ENCODE results near the gene PLA2G7. TPM values are rescaled to one million over a fixed set of nuclear protein-coding genes. Genes with fewer than 3 reads are reported as not detected.
A peak's percentile ranks its signal among the peaks of the same experiment; 100 is the strongest.

The PLA2G7 gene
- total and polyA plus RNA-seq, 4 donors: 0.31 to 4.8 (median 1.9) TPM

- Histone ChIP-seq H3K4me3 (ENCODE audit: low read length in 2 of 2) (no peak overlapping the region), H3K27me3 (ENCODE audit: control insufficient read depth in 1 of 2, insufficient read depth in 2 of 2, low read length in 1 of 2) (no peaks in the 10 kb centered on the region), H3K27ac (ENCODE audit: low read depth in 1 of 2, low read length in 2 of 2) (no peak overlapping the region), H3K9me3 (ENCODE audit: control insufficient read depth, low read length) (peaks cover 2% of the 10 kb centered on the region), H3K36me3 (ENCODE audit: control insufficient read depth in 1 of 2, insufficient read depth in 2 of 2, low read length in 1 of 2) (no peaks in the 10 kb centered on the region), H3K4me1 (ENCODE audit: control insufficient read depth in 1 of 2, insufficient read depth in 2 of 2, low read length in 2 of 2) (no peaks in the 10 kb centered on the region)
- 74 to 93% methylated on average over 2 of the region's 2 CpGs for WGBS, 2 donors
- intact Hi-C loops (cut with DNase I): no loop called here
- DNase-seq (no peak), ATAC-seq (ENCODE audit: low FRiP score) (no peak)
Measured at GRCh38 chr6:46741482-46741881, 6.3 kb upstream of the PLA2G7 start.

- DNase-seq: no peak
- Histone ChIP-seq H3K4me3 (ENCODE audit: low read length in 2 of 2) (no peak overlapping the region), H3K27ac (ENCODE audit: low read depth in 1 of 2, low read length in 2 of 2) (no peak overlapping the region), H3K9me3 (ENCODE audit: control insufficient read depth, low read length) (peaks cover 2% of the 10 kb centered on the region), H3K4me1 (ENCODE audit: control insufficient read depth in 1 of 2, insufficient read depth in 2 of 2, low read length in 2 of 2) (no peaks in the 10 kb centered on the region), H3K36me3 (ENCODE audit: control insufficient read depth in 1 of 2, insufficient read depth in 2 of 2, low read length in 1 of 2) (no peaks in the 10 kb centered on the region), H3K27me3 (ENCODE audit: control insufficient read depth in 1 of 2, insufficient read depth in 2 of 2, low read length in 1 of 2) (no peaks in the 10 kb centered on the region)
- no peak for ATAC-seq (ENCODE audit: low FRiP score)
- intact Hi-C loops (cut with DNase I): no loop called here
Measured at GRCh38 chr6:46736906-46737305, 1.7 kb upstream of the PLA2G7 start.

- WGBS, 2 donors: 6 to 11% methylated on average over 8 of the region's 8 CpGs
- no peak overlapping the region for H3K27ac ChIP-seq (ENCODE audit: low read depth in 1 of 2, low read length in 2 of 2)
- no peaks in the 10 kb centered on the region for H3K4me1 ChIP-seq (ENCODE audit: control insufficient read depth in 1 of 2, insufficient read depth in 2 of 2, low read length in 2 of 2)
- no peaks in the 10 kb centered on the region for H3K9me3 ChIP-seq (ENCODE audit: control insufficient read depth, low read length)
- intact Hi-C loops (cut with DNase I): no loop called here
- DNase-seq (no peak), ATAC-seq (ENCODE audit: low FRiP score) (no peak)
- no peaks in the 10 kb centered on the region for H3K36me3 ChIP-seq (ENCODE audit: control insufficient read depth in 1 of 2, insufficient read depth in 2 of 2, low read length in 1 of 2)
- H3K27me3 ChIP-seq (ENCODE audit: control insufficient read depth in 1 of 2, insufficient read depth in 2 of 2, low read length in 1 of 2): no peaks in the 10 kb centered on the region
- H3K4me3 ChIP-seq (ENCODE audit: low read length in 2 of 2): peak overlapping the region in 1 of 2 donors; percentile 45
Measured at GRCh38 chr6:46735720-46736031, 501 bp upstream of the PLA2G7 start.

GRCh38 chr6:46733341-46733801 lies 1.8 kb downstream of the PLA2G7 start:
- Histone ChIP-seq H3K4me3 (ENCODE audit: low read length in 2 of 2) (no peak overlapping the region), H3K27ac (ENCODE audit: low read depth in 1 of 2, low read length in 2 of 2) (no peak overlapping the region), H3K36me3 (ENCODE audit: control insufficient read depth in 1 of 2, insufficient read depth in 2 of 2, low read length in 1 of 2) (no peaks in the 10 kb centered on the region), H3K27me3 (ENCODE audit: control insufficient read depth in 1 of 2, insufficient read depth in 2 of 2, low read length in 1 of 2) (no peaks in the 10 kb centered on the region), H3K9me3 (ENCODE audit: control insufficient read depth, low read length) (no peaks in the 10 kb centered on the region), H3K4me1 (ENCODE audit: control insufficient read depth in 1 of 2, insufficient read depth in 2 of 2, low read length in 2 of 2) (no peaks in the 10 kb centered on the region)
- no peak for DNase-seq
- WGBS, 2 donors: 95 to 96% methylated on average over 2 of the region's 2 CpGs
- intact Hi-C loops (cut with DNase I): no loop called here
- ATAC-seq (ENCODE audit: low FRiP score): no peak

- Histone ChIP-seq H3K27ac (ENCODE audit: low read depth in 1 of 2, low read length in 2 of 2) (no peak overlapping the region), H3K27me3 (ENCODE audit: control insufficient read depth in 1 of 2, insufficient read depth in 2 of 2, low read length in 1 of 2) (no peaks in the 10 kb centered on the region), H3K36me3 (ENCODE audit: control insufficient read depth in 1 of 2, insufficient read depth in 2 of 2, low read length in 1 of 2) (no peaks in the 10 kb centered on the region), H3K4me3 (ENCODE audit: low read length in 2 of 2) (no peak overlapping the region), H3K9me3 (ENCODE audit: control insufficient read depth, low read length) (no peaks in the 10 kb centered on the region), H3K4me1 (ENCODE audit: control insufficient read depth in 1 of 2, insufficient read depth in 2 of 2, low read length in 2 of 2) (no peaks in the 10 kb centered on the region)
- intact Hi-C loops (cut with DNase I): no loop called here
- WGBS, 2 donors: 64 to 69% methylated on average over 4 of the region's 4 CpGs
- DNase-seq: no peak
- ATAC-seq (ENCODE audit: low FRiP score): no peak
Measured at GRCh38 chr6:46730921-46731461, 4.2 kb downstream of the PLA2G7 start.

- H3K27me3 ChIP-seq (ENCODE audit: control insufficient read depth in 1 of 2, insufficient read depth in 2 of 2, low read length in 1 of 2): no peaks in the 10 kb centered on the region
- no peak overlapping the region for H3K4me3 ChIP-seq (ENCODE audit: low read length in 2 of 2)
- 90 to 92% methylated on average over 1 of the region's 1 CpG for WGBS, 2 donors
- ATAC-seq (ENCODE audit: low FRiP score) (no peak), DNase-seq (no peak)
- no peaks in the 10 kb centered on the region for H3K9me3 ChIP-seq (ENCODE audit: control insufficient read depth, low read length)
- H3K27ac ChIP-seq (ENCODE audit: low read depth in 1 of 2, low read length in 2 of 2): no peak overlapping the region
- H3K36me3 ChIP-seq (ENCODE audit: control insufficient read depth in 1 of 2, insufficient read depth in 2 of 2, low read length in 1 of 2): no peaks in the 10 kb centered on the region
- H3K4me1 ChIP-seq (ENCODE audit: control insufficient read depth in 1 of 2, insufficient read depth in 2 of 2, low read length in 2 of 2): no peaks in the 10 kb centered on the region
- intact Hi-C loops (cut with DNase I): no loop called here
Measured at GRCh38 chr6:46729787-46730326, 5.3 kb downstream of the PLA2G7 start.

GRCh38 chr6:46720401-46720800 lies 14.8 kb downstream of the PLA2G7 start:
- H3K36me3 ChIP-seq (ENCODE audit: control insufficient read depth in 1 of 2, insufficient read depth in 2 of 2, low read length in 1 of 2): no peaks in the 10 kb centered on the region
- no peak for DNase-seq
- no peak overlapping the region for H3K27ac ChIP-seq (ENCODE audit: low read depth in 1 of 2, low read length in 2 of 2)
- H3K9me3 ChIP-seq (ENCODE audit: control insufficient read depth, low read length): peaks cover 3% of the 10 kb centered on the region
- H3K4me3 ChIP-seq (ENCODE audit: low read length in 2 of 2): no peak overlapping the region
- WGBS, 2 donors: 91 to 95% methylated on average over 1 of the region's 1 CpG
- no peak for ATAC-seq (ENCODE audit: low FRiP score)
- H3K27me3 ChIP-seq (ENCODE audit: control insufficient read depth in 1 of 2, insufficient read depth in 2 of 2, low read length in 1 of 2): no peaks in the 10 kb centered on the region
- H3K4me1 ChIP-seq (ENCODE audit: control insufficient read depth in 1 of 2, insufficient read depth in 2 of 2, low read length in 2 of 2): no peaks in the 10 kb centered on the region
- intact Hi-C loops (cut with DNase I): no loop called here

GRCh38 chr6:46719099-46719498 lies 16.1 kb downstream of the PLA2G7 start:
- intact Hi-C loops (cut with DNase I): no loop called here
- H3K9me3 ChIP-seq (ENCODE audit: control insufficient read depth, low read length): peaks cover 3% of the 10 kb centered on the region
- no peak for ATAC-seq (ENCODE audit: low FRiP score)

GRCh38 chr6:46715141-46715540 lies 20.0 kb downstream of the PLA2G7 start:
- intact Hi-C loops (cut with DNase I): no loop called here
- Histone ChIP-seq H3K36me3 (ENCODE audit: control insufficient read depth in 1 of 2, insufficient read depth in 2 of 2, low read length in 1 of 2) (no peaks in the 10 kb centered on the region), H3K9me3 (ENCODE audit: control insufficient read depth, low read length) (peaks cover 1% of the 10 kb centered on the region), H3K27ac (ENCODE audit: low read depth in 1 of 2, low read length in 2 of 2) (no peak overlapping the region), H3K4me3 (ENCODE audit: low read length in 2 of 2) (no peak overlapping the region), H3K27me3 (ENCODE audit: control insufficient read depth in 1 of 2, insufficient read depth in 2 of 2, low read length in 1 of 2) (no peaks in the 10 kb centered on the region), H3K4me1 (ENCODE audit: control insufficient read depth in 1 of 2, insufficient read depth in 2 of 2, low read length in 2 of 2) (no peaks in the 10 kb centered on the region)
- no peak for DNase-seq
- ATAC-seq (ENCODE audit: low FRiP score): no peak

More at GRCh38 chr6:46719099-46719498, 16.1 kb downstream of the PLA2G7 start:
- Histone ChIP-seq H3K27ac (ENCODE audit: low read depth in 1 of 2, low read length in 2 of 2) (no peak overlapping the region), H3K4me3 (ENCODE audit: low read length in 2 of 2) (no peak overlapping the region), H3K27me3 (ENCODE audit: control insufficient read depth in 1 of 2, insufficient read depth in 2 of 2, low read length in 1 of 2) (no peaks in the 10 kb centered on the region), H3K4me1 (ENCODE audit: control insufficient read depth in 1 of 2, insufficient read depth in 2 of 2, low read length in 2 of 2) (no peaks in the 10 kb centered on the region), H3K36me3 (ENCODE audit: control insufficient read depth in 1 of 2, insufficient read depth in 2 of 2, low read length in 1 of 2) (no peaks in the 10 kb centered on the region)
- WGBS, 2 donors: 59 to 76% methylated on average over 1 of the region's 1 CpG
- DNase-seq: no peak
